K562 (cell line): ENCODE results near the gene CYP46A1.

Source experiments
- BRF1 ChIP-seq: IDR thresholded peaks from 3 replicates; pipeline ENCODE4 v1.6.1; 2011; ENCODE audit warnings: borderline replicate concordance, mild to moderate bottlenecking; ENCODE audit not compliant: insufficient read length; ENCODE audit errors: extremely low read depth
- FOXJ3 ChIP-seq: sonication (generic); formaldehyde crosslinking; IDR thresholded peaks from 2 replicates; pipeline ENCODE4 v1.4.0; 2020; ENCODE audit warnings: mild to moderate bottlenecking, missing genetic modification reagents
- JUN ChIP-seq, 2 experiments: sonication (generic) in 1 of 2; formaldehyde crosslinking in 1 of 2; IDR thresholded peaks; 2 replicates each; pipeline versions ENCODE4 v1.6.1 to v1.8.0; 2012 to 2022; ENCODE audit warnings: borderline replicate concordance in 2 of 2, mild to moderate bottlenecking in 2 of 2, improper control_type of control experiment in 1 of 2, low read depth in 1 of 2, low read length in 1 of 2, missing genetic modification reagents in 1 of 2
- MXI1 ChIP-seq: IDR thresholded peaks from 2 replicates; pipeline ENCODE4 v1.6.1; 2011; ENCODE audit warnings: low read depth, mild to moderate bottlenecking, improper control_type of control experiment, low read length
- NFRKB ChIP-seq: fragments of 450-650 bp; IDR thresholded peaks from 2 replicates; pipeline ENCODE4 v1.6.1; 2016; ENCODE audit warnings: low read depth
- PHF21A ChIP-seq: fragments of 450-650 bp; IDR thresholded peaks from 2 replicates; pipeline ENCODE4 v1.6.1; 2017; ENCODE audit warnings: low read depth, borderline replicate concordance
- POLR2G ChIP-seq: fragments of 200-400 bp; formaldehyde crosslinking; IDR thresholded peaks from 2 replicates; pipeline ENCODE4 v1.6.1; 2017; ENCODE audit warnings: low read depth, mild to moderate bottlenecking, antibody characterized with exemption, low read length, moderate library complexity
- ZBTB1 ChIP-seq: sonication (generic); formaldehyde crosslinking; IDR thresholded peaks from 2 replicates; pipeline ENCODE4 v1.8.1; 2023; ENCODE audit warnings: missing genetic modification reagents, low read depth, mild to moderate bottlenecking, borderline replicate concordance
- ZC3H8 ChIP-seq: fragments of 450-650 bp; IDR thresholded peaks from 2 replicates; pipeline ENCODE4 v1.6.1; 2017
- TF ChIP-seq, protein P1 (sequence below): fragments of 250-450 bp; sonication (Bioruptor Pico); IDR thresholded peaks from 2 replicates; pipeline ENCODE4 v1.4.0; 2020; ENCODE audit warnings: mild to moderate bottlenecking
- TF ChIP-seq, protein P2 (sequence below): sonication (generic); formaldehyde crosslinking; IDR thresholded peaks from 2 replicates; pipeline ENCODE4 v1.8.0; 2023; ENCODE audit warnings: missing genetic modification reagents, mild to moderate bottlenecking, borderline replicate concordance
- TF ChIP-seq, protein P3 (sequence below): fragments of 450-650 bp; IDR thresholded peaks from 2 replicates; pipeline ENCODE4 v1.6.1; 2016; ENCODE audit warnings: borderline replicate concordance
- TF ChIP-seq, protein P4 (sequence below), 3 experiments: IDR thresholded peaks in 2 of 3; conservative IDR thresholded peaks in 1 of 3; 2 replicates each; pipeline ENCODE4 v1.5.1; 2011 to 2012; ENCODE audit warnings: low read length in 3 of 3, mild to moderate bottlenecking in 3 of 3, control low read depth in 2 of 3, improper control_type of control experiment in 1 of 3, inconsistent platforms in 1 of 3, low read depth in 1 of 3, mixed read lengths in 1 of 3, moderate library complexity in 1 of 3; ENCODE audit not compliant: insufficient read depth in 2 of 3

DNA sequence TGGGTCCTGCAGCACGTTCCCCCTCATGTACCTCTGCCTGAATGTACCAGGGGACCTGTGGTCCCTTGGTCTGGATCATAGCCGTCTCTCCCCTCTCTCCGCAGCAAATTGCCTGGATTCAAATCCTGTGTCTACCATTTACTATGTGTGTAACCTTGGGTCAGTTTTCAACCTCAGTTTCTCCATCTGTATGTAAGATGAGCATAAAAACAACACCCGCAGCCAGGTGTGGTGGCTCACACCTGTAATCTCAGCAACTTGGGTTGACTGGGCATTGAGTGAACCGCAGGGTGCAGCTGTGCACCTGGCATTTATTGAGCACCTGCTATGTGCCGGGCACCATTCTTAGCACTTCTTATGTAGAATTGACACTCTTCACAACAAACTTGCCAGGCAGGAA lies 14.1 kb downstream of the CYP46A1 start:
- TF ChIP-seq, protein P1, sequence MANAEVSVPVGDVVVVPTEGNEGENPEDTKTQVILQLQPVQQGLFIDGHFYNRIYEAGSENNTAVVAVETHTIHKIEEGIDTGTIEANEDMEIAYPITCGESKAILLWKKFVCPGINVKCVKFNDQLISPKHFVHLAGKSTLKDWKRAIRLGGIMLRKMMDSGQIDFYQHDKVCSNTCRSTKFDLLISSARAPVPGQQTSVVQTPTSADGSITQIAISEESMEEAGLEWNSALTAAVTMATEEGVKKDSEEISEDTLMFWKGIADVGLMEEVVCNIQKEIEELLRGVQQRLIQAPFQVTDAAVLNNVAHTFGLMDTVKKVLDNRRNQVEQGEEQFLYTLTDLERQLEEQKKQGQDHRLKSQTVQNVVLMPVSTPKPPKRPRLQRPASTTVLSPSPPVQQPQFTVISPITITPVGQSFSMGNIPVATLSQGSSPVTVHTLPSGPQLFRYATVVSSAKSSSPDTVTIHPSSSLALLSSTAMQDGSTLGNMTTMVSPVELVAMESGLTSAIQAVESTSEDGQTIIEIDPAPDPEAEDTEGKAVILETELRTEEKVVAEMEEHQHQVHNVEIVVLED = no peak
- TF ChIP-seq, protein P2, sequence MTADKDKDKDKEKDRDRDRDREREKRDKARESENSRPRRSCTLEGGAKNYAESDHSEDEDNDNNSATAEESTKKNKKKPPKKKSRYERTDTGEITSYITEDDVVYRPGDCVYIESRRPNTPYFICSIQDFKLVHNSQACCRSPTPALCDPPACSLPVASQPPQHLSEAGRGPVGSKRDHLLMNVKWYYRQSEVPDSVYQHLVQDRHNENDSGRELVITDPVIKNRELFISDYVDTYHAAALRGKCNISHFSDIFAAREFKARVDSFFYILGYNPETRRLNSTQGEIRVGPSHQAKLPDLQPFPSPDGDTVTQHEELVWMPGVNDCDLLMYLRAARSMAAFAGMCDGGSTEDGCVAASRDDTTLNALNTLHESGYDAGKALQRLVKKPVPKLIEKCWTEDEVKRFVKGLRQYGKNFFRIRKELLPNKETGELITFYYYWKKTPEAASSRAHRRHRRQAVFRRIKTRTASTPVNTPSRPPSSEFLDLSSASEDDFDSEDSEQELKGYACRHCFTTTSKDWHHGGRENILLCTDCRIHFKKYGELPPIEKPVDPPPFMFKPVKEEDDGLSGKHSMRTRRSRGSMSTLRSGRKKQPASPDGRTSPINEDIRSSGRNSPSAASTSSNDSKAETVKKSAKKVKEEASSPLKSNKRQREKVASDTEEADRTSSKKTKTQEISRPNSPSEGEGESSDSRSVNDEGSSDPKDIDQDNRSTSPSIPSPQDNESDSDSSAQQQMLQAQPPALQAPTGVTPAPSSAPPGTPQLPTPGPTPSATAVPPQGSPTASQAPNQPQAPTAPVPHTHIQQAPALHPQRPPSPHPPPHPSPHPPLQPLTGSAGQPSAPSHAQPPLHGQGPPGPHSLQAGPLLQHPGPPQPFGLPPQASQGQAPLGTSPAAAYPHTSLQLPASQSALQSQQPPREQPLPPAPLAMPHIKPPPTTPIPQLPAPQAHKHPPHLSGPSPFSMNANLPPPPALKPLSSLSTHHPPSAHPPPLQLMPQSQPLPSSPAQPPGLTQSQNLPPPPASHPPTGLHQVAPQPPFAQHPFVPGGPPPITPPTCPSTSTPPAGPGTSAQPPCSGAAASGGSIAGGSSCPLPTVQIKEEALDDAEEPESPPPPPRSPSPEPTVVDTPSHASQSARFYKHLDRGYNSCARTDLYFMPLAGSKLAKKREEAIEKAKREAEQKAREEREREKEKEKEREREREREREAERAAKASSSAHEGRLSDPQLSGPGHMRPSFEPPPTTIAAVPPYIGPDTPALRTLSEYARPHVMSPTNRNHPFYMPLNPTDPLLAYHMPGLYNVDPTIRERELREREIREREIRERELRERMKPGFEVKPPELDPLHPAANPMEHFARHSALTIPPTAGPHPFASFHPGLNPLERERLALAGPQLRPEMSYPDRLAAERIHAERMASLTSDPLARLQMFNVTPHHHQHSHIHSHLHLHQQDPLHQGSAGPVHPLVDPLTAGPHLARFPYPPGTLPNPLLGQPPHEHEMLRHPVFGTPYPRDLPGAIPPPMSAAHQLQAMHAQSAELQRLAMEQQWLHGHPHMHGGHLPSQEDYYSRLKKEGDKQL = no peak
- TF ChIP-seq BRF1 (no peak), JUN (IDR thresholded peaks at IDR 0.05; ENCODE audit: borderline replicate concordance, low read depth, low read length) (no peak), JUN (CRISPR knock-in tag; IDR thresholded peaks at IDR 0.05; ENCODE audit: borderline replicate concordance) (no peak), ZBTB1 (CRISPR knock-in tag) (no peak), FOXJ3 (CRISPR knock-in tag) (no peak), MXI1 (no peak), POLR2G (no peak), ZC3H8 (no peak), NFRKB (no peak), PHF21A (no peak)
- TF ChIP-seq, protein P3, sequence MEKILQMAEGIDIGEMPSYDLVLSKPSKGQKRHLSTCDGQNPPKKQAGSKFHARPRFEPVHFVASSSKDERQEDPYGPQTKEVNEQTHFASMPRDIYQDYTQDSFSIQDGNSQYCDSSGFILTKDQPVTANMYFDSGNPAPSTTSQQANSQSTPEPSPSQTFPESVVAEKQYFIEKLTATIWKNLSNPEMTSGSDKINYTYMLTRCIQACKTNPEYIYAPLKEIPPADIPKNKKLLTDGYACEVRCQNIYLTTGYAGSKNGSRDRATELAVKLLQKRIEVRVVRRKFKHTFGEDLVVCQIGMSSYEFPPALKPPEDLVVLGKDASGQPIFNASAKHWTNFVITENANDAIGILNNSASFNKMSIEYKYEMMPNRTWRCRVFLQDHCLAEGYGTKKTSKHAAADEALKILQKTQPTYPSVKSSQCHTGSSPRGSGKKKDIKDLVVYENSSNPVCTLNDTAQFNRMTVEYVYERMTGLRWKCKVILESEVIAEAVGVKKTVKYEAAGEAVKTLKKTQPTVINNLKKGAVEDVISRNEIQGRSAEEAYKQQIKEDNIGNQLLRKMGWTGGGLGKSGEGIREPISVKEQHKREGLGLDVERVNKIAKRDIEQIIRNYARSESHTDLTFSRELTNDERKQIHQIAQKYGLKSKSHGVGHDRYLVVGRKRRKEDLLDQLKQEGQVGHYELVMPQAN = no peak
- TF ChIP-seq, protein P4, sequence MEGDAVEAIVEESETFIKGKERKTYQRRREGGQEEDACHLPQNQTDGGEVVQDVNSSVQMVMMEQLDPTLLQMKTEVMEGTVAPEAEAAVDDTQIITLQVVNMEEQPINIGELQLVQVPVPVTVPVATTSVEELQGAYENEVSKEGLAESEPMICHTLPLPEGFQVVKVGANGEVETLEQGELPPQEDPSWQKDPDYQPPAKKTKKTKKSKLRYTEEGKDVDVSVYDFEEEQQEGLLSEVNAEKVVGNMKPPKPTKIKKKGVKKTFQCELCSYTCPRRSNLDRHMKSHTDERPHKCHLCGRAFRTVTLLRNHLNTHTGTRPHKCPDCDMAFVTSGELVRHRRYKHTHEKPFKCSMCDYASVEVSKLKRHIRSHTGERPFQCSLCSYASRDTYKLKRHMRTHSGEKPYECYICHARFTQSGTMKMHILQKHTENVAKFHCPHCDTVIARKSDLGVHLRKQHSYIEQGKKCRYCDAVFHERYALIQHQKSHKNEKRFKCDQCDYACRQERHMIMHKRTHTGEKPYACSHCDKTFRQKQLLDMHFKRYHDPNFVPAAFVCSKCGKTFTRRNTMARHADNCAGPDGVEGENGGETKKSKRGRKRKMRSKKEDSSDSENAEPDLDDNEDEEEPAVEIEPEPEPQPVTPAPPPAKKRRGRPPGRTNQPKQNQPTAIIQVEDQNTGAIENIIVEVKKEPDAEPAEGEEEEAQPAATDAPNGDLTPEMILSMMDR (IDR thresholded peaks at IDR 0.05 in 2 of 3, conservative IDR thresholded peaks at IDR 0.05 in 1 of 3; ENCODE audit: insufficient read depth in 2 of 3, low read depth in 1 of 3, low read length in 3 of 3) = no peak
